ENCODE results near the gene CSNK1E.

Gene CSNK1E

DNA sequence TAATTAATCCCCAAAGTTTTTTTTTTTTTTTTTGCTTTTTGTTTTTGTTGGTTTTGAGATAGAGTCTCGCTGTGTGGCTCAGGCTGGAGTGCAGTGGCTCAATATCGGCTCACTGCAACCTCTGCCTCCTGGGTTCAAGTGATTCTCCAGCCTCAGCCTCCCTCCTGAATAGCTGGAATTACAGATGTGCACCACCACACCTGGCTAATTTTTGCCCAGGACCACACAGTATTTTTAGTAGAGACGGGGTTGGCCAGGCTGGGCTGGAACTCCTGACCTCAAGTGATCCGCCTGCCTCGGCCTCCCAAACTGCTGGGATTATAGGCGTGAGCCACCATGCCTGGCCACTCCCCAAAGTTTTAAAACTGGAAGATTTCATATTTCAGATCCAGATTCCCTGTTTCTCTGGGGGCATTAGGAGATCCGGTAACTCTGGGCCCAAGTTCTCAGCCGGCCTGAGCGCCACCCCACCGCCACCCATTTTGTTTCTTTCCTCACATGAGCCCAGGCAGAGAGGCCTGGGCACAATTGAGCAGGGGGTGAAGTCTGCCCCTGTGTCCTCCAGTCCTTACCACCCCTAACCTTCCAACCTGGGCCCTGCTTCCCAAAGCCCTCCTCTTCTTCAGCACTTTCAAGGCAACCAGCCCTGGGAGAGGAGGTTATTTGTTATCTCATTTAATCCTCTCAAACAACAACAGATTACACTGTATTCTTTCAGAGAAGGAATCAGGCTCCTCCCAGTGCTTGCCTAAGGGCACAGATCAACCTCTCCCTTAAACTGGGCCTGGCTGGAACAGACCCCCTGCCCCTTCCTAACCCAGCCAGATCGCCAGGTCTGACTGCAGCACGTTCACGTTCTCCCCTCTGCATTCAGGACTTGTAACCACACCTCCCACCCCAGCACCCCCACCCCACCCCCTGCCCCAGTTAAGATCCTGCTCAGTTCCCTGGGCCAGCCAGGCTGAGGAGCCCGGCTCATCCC is 1.9 kb upstream of the CSNK1E start:
- DNase-seq (ENCODE audit: low spot score): no peak
- Histone ChIP-seq H3K27ac (peak overlapping the region; percentile 97 to 99), H3K4me3 (no peak overlapping the region)
- TF ChIP-seq, protein P1, sequence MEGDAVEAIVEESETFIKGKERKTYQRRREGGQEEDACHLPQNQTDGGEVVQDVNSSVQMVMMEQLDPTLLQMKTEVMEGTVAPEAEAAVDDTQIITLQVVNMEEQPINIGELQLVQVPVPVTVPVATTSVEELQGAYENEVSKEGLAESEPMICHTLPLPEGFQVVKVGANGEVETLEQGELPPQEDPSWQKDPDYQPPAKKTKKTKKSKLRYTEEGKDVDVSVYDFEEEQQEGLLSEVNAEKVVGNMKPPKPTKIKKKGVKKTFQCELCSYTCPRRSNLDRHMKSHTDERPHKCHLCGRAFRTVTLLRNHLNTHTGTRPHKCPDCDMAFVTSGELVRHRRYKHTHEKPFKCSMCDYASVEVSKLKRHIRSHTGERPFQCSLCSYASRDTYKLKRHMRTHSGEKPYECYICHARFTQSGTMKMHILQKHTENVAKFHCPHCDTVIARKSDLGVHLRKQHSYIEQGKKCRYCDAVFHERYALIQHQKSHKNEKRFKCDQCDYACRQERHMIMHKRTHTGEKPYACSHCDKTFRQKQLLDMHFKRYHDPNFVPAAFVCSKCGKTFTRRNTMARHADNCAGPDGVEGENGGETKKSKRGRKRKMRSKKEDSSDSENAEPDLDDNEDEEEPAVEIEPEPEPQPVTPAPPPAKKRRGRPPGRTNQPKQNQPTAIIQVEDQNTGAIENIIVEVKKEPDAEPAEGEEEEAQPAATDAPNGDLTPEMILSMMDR (IDR thresholded peaks at IDR 0.05): no peak

DNA sequence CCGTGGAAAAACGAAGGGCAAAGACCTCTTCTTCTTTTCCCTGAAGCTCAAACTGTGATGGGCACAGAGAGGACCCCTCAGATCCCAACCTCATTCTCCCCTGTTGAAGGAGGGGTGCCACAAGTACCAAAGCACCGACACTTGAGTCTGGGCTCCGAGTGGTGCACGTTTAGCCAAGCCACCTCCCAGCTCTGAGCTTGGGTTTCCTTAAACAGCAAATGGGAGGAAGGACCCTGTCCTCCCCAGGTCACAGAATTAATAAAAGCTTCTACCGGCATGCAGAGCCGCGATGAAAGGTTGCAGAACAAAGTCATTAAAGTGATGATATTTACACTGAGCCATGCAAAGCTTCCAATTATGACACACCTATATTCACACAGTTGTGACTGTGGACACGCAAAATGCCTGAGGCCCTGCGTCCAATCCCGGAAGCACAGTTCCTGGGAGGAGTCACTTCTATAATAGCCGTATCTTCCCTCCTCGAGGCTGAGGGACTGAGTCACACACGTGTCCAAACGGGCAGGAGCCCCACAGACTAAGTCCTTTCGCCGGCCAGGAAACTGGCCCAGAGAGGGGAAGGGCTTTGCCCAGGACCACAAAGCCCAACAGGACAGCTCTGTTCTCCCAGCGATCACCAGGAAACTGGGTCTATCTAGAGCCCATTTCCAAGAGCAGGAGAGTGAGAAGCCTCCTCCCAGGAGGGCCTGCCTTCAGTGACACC is 922 bp upstream of the CSNK1E start:
- H3K27ac ChIP-seq: peak overlapping the region; percentile 97 to 99
- TF ChIP-seq, protein P1 (IDR thresholded peaks at IDR 0.05): no peak
- peak overlapping the region; percentile 96 for H3K4me3 ChIP-seq
- DNase-seq (ENCODE audit: low spot score): peak; percentile 90

DNA sequence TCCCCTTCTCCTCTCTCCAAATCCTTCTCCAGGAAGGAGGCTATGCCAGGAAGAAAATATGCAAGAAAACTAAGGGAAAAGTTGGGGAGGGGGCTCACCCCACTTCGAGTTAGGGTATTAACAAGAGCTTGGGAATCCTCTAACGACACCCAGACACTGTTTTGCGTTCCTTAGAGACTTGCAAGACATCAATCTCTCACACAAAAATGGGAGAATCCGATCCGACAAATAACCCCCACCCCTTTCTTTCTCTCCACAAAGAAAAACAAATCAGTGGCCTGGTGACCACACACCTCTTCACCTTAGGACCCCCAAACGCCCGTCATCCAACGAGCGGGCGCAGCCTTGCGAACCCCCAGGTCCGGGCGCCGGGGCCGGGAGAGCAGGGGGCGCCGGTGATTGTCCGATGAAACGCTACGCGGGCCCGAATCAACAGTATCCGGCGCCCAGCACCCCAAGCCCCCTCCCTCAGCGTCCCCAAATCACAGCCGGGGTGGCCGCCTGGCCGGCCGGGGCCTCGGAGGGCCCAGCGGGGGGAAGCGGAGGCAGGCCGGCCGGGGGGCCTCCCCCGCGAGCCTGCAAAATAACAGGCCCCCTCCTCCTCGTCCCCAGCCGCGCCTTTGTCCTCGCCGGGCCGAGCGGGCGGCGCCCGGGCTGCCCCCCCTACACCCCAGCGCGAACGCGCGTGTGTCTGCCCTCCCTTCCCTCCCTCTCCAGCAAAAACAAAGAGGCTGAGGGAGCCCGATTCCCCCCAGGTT is 690 bp downstream of the CSNK1E start:
- H3K4me3 ChIP-seq: peak overlapping the region; percentile 96
- peak; percentile 86 for DNase-seq (ENCODE audit: low spot score)
- TF ChIP-seq, protein P1 (IDR thresholded peaks at IDR 0.05): no peak
- H3K27ac ChIP-seq: peak overlapping the region; percentile 97 to 99

DNA sequence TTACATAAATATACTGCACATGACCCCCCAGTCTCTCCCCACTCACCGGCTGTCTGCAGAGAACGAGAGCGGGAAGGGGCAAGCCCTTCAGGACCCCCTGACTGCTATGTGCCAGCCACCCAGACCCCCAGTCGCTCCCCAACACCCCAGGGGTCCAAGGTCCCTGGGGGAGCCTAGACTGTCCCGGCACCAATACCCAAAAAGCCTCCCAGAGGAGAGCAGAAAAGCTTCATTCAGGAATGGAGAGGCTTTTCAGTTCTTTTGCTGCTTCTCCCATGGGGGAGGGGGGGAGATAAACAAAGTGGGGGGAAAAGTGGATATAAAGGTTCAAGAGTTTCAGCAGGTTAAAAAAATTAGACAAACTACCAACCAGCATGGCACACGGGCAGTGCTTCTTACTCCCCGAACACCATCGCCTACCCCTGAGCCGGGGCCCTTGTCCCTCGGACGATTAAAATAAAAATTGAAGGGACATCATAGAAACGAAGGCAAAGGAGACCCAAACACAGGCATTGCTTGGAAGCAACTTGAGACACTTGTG is 1.3 kb downstream of the CSNK1E start:
- H3K4me3 ChIP-seq: peak overlapping the region; percentile 96
- H3K27ac ChIP-seq: peak overlapping the region; percentile 97 to 99
- TF ChIP-seq, protein P1 (IDR thresholded peaks at IDR 0.05): no peak
- DNase-seq (ENCODE audit: low spot score): no peak

DNA sequence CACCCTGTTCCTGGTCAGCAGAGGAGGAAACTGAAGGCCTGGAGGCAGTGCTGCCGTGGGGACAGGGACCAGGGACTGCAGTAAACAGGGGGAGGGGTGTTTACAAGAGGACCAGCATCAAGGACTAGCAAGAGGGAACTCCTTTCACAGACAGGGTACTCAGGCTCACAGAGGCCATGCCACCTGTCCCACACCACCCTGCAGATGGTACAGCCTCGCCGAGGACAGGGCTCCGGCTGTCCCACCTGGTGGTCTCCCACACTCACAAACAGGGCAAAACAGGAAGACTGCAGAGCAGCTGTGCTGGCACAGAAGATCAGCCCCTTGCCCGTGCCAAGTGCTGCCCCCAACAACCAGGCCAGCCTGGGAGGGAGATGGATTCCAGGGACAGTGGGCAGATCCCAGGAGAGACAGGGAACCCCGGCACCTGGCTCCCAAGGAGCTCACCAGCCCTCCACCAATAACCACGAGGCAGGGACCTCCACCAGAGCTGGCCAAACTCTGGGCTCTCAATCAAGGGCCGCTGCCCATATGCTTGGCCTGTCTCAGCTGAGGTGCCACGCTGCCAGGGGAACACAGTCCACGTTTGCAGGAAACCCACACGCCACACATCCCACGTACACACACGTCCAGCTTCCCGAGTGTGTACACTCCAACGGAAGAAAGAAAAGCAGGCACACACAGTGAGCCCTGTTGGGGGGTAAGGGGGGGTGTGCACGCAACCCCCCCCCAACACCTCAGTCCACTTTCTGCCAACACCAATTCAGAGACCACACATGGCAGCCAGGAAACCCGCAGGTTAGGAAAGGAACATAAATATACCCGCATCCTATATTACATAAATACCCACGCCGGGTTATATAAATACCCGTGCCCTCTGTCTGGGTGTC is 2.1 kb downstream of the CSNK1E start:
- DNase-seq (ENCODE audit: low spot score): no peak
- peak overlapping the region; percentile 96 for H3K4me3 ChIP-seq
- peak overlapping the region; percentile 97 to 99 for H3K27ac ChIP-seq
- TF ChIP-seq, protein P1 (IDR thresholded peaks at IDR 0.05): no peak
